Measurements from ENCODE around the gene ARID1B.

DNA sequence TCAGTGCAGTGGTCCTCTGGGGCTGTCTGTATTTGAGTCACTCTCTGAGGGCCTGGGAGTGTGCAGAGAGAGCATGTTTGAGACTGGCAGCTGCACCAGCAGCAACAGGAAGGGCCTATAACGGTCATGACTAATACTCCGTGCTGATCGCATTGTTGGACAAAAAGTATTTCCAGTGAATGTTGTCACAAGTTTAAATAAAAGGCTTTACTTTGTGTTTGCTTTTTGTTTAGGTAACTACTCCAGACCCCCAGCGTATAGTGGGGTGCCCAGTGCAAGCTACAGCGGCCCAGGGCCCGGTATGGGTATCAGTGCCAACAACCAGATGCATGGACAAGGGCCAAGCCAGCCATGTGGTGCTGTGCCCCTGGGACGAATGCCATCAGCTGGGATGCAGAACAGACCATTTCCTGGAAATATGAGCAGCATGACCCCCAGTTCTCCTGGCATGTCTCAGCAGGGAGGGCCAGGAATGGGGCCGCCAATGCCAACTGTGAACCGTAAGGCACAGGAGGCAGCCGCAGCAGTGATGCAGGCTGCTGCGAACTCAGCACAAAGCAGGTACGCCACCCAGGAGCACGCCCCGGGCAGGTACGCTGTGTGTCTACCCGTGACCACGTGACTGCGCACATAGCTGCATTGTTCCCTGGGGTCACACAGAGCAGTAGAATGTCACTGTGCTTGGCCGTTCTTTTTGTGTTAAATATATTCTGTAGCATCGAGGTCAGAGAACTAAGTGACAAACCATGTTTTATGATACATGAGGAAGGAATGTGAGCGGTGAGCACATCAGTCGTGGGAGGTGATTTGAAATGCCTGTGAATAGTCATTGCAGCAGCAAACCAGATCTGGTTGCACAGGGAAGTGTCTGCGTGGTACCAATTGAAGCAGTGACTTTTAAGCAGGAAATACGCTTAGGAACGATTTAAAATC is 371.5 kb downstream of the ARID1B start:
- TF ChIP-seq, protein P1, sequence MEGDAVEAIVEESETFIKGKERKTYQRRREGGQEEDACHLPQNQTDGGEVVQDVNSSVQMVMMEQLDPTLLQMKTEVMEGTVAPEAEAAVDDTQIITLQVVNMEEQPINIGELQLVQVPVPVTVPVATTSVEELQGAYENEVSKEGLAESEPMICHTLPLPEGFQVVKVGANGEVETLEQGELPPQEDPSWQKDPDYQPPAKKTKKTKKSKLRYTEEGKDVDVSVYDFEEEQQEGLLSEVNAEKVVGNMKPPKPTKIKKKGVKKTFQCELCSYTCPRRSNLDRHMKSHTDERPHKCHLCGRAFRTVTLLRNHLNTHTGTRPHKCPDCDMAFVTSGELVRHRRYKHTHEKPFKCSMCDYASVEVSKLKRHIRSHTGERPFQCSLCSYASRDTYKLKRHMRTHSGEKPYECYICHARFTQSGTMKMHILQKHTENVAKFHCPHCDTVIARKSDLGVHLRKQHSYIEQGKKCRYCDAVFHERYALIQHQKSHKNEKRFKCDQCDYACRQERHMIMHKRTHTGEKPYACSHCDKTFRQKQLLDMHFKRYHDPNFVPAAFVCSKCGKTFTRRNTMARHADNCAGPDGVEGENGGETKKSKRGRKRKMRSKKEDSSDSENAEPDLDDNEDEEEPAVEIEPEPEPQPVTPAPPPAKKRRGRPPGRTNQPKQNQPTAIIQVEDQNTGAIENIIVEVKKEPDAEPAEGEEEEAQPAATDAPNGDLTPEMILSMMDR (conservative IDR thresholded peaks at IDR 0.05; ENCODE audit: low read length) = no peak
- TF ChIP-seq EZH2phosphoT487 (IDR thresholded peaks at IDR 0.05; ENCODE audit: borderline replicate concordance, low read depth, low read length) = no peak

All from OCI-LY7 (cell line).